ENCODE measurements around the gene SPAG17. TPM values are rescaled to one million over a fixed set of nuclear protein-coding genes. Genes with fewer than 3 reads are reported as not detected.

The SPAG17 gene
- total RNA-seq, 1 experiment from 2014 or later, result not detected

GRCh38 chr1:117959364-117959763, 225.7 kb downstream of the SPAG17 start:
- H4K20me1 ChIP-seq (ENCODE audit: low read length), result no peaks in the 10 kb centered on the region
- CTCF ChIA-PET, result no interaction called here
- H3K79me2 ChIP-seq (ENCODE audit: low read length), result no peaks in the 10 kb centered on the region
- no peak for TF ChIP-seq EZH2phosphoT487 (IDR thresholded peaks at IDR 0.05; ENCODE audit: borderline replicate concordance, low read length)
- no peak for TF ChIP-seq CTCF (conservative IDR thresholded peaks at IDR 0.05; ENCODE audit: low read depth, low read length)
- TF ChIP-seq EZH2 (IDR thresholded peaks at IDR 0.05; ENCODE audit: low read length, unreplicated experiment), result no peak
- POLR2A ChIA-PET (ENCODE audit: unreplicated experiment), result no interaction called here
- 0 out of 2 replicates have a peak, but pooled peaks cover 11% of the 10 kb centered on the region for H3K4me1 ChIP-seq (ENCODE audit: insufficient read depth, low read length)
- H2AFZ ChIP-seq (ENCODE audit: low read length), result no peak overlapping the region
- intact Hi-C loops (cut with micrococcal nuclease), result no loop called here
- no peaks in the 10 kb centered on the region for H3K27me3 ChIP-seq (ENCODE audit: low read length)
- no peak overlapping the region for H3K4me2 ChIP-seq (ENCODE audit: low read length)
- H3K9me3 ChIP-seq (ENCODE audit: low read length), result no peaks in the 10 kb centered on the region
- no peak overlapping the region for H3K27ac ChIP-seq (ENCODE audit: low read length)
- H3K4me3 ChIP-seq (ENCODE audit: low read length), result no peak overlapping the region
- H3K36me3 ChIP-seq (ENCODE audit: low read depth, low read length), result peaks cover 57% of the 10 kb centered on the region
- no peaks in the 10 kb centered on the region for H3K9me2 ChIP-seq (replicated peaks; ENCODE audit: low read length)
- BruUV-seq (replicated peaks), result TSS peak; percentile 22
- no peaks in the 10 kb centered on the region for H3F3A ChIP-seq (ENCODE audit: low read length, unreplicated experiment)
- ATAC-seq, result peak; percentile 69
- DNase-seq, result peak; percentile 53
- no peak overlapping the region for H3K9ac ChIP-seq (ENCODE audit: low read length)

GRCh38 chr1:117952386-117952785, 232.6 kb downstream of the SPAG17 start:
- no peak overlapping the region for H3K9ac ChIP-seq (ENCODE audit: low read length)
- no peak for ATAC-seq
- ChIA-PET CTCF (no interaction called here), POLR2A (ENCODE audit: unreplicated experiment) (no interaction called here)
- no peaks in the 10 kb centered on the region for H3K79me2 ChIP-seq (ENCODE audit: low read length)
- no peak for TF ChIP-seq CTCF (conservative IDR thresholded peaks at IDR 0.05; ENCODE audit: low read depth, low read length)
- no peak for TF ChIP-seq EZH2phosphoT487 (IDR thresholded peaks at IDR 0.05; ENCODE audit: borderline replicate concordance, low read length)
- no peak for TF ChIP-seq EZH2 (IDR thresholded peaks at IDR 0.05; ENCODE audit: low read length, unreplicated experiment)
- no peaks in the 10 kb centered on the region for H3K9me2 ChIP-seq (replicated peaks; ENCODE audit: low read length)
- no peaks in the 10 kb centered on the region for H3K9me3 ChIP-seq (ENCODE audit: low read length)
- H4K20me1 ChIP-seq (ENCODE audit: low read length), result no peaks in the 10 kb centered on the region
- H3K4me2 ChIP-seq (ENCODE audit: low read length), result no peak overlapping the region
- H3K27me3 ChIP-seq (ENCODE audit: low read length), result no peaks in the 10 kb centered on the region
- no peak overlapping the region for H3K4me3 ChIP-seq (ENCODE audit: low read length)
- no TSS peak for BruUV-seq (replicated peaks)
- H3K4me1 ChIP-seq (ENCODE audit: insufficient read depth, low read length), result no peaks in the 10 kb centered on the region
- H3K27ac ChIP-seq (ENCODE audit: low read length), result no peak overlapping the region
- H2AFZ ChIP-seq (ENCODE audit: low read length), result no peak overlapping the region
- no peak for DNase-seq
- no peaks in the 10 kb centered on the region for H3F3A ChIP-seq (ENCODE audit: low read length, unreplicated experiment)
- intact Hi-C loops (cut with micrococcal nuclease), result no loop called here
- H3K36me3 ChIP-seq (ENCODE audit: low read depth, low read length), result peaks cover 87% of the 10 kb centered on the region

- DNase-seq, result no peak
- Histone ChIP-seq H3K4me3 (ENCODE audit: low read length) (no peak overlapping the region), H3K9me2 (replicated peaks; ENCODE audit: low read length) (no peaks in the 10 kb centered on the region), H3K79me2 (ENCODE audit: low read length) (no peaks in the 10 kb centered on the region), H3K4me2 (ENCODE audit: low read length) (no peak overlapping the region), H3K9me3 (ENCODE audit: low read length) (no peaks in the 10 kb centered on the region), H4K20me1 (ENCODE audit: low read length) (no peaks in the 10 kb centered on the region), H3K4me1 (ENCODE audit: insufficient read depth, low read length) (no peaks in the 10 kb centered on the region), H3K27ac (ENCODE audit: low read length) (no peak overlapping the region), H3K27me3 (ENCODE audit: low read length) (no peaks in the 10 kb centered on the region), H3K9ac (ENCODE audit: low read length) (no peak overlapping the region), H3K36me3 (ENCODE audit: low read depth, low read length) (peaks cover 82% of the 10 kb centered on the region), H3F3A (ENCODE audit: low read length, unreplicated experiment) (no peaks in the 10 kb centered on the region), H2AFZ (ENCODE audit: low read length) (no peak overlapping the region)
- ChIA-PET CTCF (no interaction called here), POLR2A (ENCODE audit: unreplicated experiment) (no interaction called here)
- BruUV-seq (replicated peaks), result no TSS peak
- ATAC-seq, result no peak
- no peak for TF ChIP-seq EZH2 (IDR thresholded peaks at IDR 0.05; ENCODE audit: low read length, unreplicated experiment)
- TF ChIP-seq CTCF (conservative IDR thresholded peaks at IDR 0.05; ENCODE audit: low read depth, low read length), result no peak
- no peak for TF ChIP-seq EZH2phosphoT487 (IDR thresholded peaks at IDR 0.05; ENCODE audit: borderline replicate concordance, low read length)
- intact Hi-C loops (cut with micrococcal nuclease), result no loop called here
Measured at GRCh38 chr1:117942293-117942692, 242.7 kb downstream of the SPAG17 start.
